GM10847 (cell line): ENCODE results near the gene BCAS3.

ENCODE experiments used
- POLR2A ChIP-seq: IDR thresholded peaks from 2 replicates; pipeline ENCODE4 v1.6.1; 2011; ENCODE audit not compliant: insufficient read length; ENCODE audit errors: extremely low read depth

Gene BCAS3

DNA sequence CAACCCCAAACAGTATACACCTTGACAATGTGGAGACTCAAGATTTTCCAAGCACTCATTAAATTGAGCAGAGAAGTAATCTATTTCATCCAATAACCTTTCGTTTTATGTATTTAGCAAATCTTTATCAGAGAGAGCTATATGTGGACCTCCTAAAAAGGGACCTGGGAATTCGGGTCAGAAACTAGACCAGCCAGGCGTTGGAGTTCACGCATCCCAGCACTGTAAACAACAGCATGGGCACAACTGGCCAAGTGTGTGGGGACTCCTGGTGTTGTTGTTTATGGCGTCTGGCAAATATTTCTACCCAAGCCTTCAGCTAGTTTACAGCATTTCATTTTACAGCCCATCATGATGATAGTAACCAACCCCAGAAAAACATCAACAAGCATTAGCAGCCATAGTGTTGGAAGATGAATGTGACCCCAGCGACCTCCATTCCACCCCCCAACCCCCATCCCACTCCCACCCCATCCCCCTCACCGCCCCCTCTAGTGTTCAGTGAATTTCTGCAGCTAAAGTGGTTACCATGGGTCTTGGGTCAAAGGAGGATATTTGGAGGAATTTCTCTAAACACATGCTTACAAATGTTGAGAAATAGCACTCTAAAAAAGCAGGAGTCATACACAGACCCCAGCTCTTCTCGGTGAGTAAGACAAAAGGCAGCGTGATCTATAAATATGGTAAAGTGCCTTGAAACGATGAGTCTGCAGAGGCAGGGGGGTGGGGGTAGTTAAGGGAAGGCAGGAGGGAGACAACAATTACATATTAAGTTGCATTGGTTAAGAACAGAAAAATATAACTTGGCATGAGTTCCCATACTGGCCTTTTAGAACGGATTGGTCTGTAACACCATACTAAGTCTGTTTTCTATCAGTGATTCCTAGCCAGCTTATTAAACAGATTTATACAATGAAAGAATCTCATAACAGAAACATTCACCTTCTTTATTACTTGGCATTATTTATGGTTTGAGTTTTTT lies 630.5 kb downstream of the BCAS3 start:
- TF ChIP-seq POLR2A = no peak

DNA sequence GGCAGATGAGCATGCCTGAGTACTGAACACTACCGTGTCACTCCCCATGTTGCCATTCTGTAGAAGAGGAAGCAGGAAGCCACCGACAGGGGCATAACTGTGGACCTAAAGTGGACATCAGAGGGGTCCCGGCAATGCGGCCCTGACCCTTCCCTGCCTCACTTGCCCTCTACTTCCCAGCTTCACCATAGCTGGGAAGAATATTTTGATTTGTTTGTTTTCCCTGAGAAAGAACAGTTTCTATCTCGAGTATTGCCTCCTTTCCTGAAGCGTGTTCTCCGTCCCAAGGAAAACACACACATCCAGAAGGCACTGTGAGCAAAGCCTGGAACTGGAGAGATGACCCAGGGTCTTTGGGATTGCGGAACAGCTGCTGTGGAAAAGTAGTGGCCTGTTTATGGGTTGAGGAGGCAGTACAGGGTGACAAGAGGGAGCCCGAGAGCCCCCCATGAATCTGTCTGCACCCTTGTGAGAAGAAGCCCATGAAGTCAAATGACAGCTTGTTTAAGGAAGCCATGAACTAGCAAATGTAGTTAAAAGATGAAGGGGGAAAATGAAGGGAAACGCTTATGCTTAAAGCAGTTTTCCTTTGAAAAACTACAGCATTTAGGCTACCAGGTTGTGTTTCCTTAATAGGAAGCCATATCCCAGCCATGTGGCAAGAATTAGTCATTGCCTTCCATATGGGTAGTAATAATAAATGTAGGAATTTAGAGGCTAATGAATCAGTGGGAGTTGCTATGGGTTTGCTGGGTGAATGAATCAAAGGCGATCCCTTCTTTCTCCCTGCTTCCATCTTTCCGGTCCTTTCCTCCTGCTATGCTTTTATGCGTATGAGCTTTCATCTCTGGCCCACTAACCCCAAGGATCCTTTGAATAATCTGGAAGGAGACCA lies 632.0 kb downstream of the BCAS3 start:
- no peak for TF ChIP-seq POLR2A

DNA sequence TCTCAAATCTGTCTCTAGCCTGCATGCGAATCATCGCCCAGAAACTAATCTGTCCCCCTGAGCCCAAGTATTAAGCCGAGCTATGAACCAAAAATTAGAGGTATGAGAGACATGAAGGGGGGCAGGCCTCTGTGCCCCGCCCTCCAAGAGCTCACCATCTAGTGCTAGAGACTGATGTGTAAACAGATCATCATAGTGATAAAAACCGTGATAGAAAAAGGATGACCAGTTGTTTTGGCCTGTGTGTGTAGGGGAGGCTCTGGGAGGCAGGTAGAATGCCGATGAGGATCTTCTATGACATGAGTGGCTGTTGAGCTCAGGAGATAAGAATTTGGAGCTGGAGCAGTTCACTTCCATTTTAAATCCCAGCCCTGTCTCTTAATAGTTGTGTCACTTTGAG lies 632.9 kb downstream of the BCAS3 start:
- TF ChIP-seq POLR2A = no peak

DNA sequence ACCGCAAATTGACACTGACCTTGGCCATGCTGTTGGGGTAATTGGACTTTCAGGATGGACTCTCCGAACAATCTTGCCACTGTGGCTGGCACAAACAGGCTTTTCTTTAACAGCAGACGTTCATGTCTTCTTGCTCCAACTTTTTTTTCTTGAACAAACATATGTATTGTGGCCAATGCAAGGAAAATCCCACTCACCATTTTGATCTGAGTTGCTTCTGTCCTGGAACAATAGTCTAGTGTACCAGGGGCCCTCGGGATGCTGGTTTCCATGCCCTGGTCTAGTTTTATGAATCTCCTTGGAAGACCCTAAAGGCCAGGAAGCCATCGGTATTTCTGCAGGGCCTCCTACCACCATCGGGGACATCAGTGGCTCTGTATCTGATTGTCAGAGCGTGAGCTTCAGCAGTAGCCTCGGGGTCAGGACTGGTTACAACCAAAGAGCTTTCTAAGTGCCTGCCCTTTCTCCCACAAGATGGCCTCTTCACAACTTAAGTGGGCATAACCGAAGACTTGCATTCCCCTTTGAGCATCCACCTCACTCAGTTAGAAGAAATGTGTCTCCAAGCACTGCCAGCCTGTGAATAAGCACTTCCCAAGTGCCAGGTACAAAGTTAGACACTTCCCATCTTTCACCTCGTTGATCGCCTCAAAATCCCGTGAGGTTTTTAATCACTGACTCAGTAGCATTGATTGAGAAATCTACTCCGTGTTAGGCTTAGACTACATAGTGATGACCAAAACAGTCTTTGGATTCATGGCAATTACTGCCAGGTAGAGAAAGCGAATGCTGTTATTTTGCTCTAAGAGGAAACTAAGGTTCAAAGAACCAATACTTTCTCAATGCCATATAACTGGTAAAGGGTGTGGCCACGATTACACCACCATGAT lies 635.0 kb downstream of the BCAS3 start:
- no peak for TF ChIP-seq POLR2A

DNA sequence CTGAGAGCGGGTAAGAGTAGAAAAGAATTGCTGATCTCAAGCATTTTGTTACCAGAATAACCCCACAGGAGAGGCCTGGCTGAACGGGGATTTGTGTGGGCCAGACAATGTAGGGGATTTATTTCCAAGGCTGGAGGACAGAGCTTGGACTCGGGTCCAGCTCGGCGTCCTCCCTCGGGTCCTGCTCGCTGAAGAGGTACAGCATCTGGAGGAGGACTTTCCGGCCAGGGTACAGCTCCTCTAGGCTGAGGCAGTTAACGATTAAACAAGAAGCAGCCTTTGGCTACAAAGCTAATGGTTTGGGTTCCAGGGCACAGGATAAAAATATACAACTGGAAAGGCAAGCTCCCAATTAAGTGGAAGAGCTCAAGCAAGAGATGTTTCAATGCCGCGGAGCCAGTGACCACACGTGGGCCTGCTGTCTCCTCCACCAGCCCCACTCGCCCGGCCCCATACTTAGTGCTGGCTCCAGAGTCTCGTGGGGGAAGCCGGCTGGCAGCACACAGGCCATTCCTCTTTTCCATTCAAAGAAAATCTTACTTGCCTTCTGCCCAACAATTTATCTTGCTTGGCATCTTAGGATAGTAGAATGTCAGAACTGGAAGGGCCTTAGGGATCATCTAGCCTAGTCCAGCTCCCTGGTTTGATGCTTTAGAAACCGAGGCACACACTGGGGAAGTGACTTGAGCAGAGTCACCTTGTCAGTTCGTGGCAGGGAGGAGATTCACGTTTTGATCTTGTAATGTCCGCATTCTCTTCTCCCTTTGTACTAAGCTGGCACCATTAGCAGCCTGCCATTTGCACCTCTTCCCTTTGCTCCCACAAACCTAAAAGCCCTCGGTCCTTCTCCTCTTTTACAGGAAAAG lies 636.0 kb downstream of the BCAS3 start:
- no peak for TF ChIP-seq POLR2A

DNA sequence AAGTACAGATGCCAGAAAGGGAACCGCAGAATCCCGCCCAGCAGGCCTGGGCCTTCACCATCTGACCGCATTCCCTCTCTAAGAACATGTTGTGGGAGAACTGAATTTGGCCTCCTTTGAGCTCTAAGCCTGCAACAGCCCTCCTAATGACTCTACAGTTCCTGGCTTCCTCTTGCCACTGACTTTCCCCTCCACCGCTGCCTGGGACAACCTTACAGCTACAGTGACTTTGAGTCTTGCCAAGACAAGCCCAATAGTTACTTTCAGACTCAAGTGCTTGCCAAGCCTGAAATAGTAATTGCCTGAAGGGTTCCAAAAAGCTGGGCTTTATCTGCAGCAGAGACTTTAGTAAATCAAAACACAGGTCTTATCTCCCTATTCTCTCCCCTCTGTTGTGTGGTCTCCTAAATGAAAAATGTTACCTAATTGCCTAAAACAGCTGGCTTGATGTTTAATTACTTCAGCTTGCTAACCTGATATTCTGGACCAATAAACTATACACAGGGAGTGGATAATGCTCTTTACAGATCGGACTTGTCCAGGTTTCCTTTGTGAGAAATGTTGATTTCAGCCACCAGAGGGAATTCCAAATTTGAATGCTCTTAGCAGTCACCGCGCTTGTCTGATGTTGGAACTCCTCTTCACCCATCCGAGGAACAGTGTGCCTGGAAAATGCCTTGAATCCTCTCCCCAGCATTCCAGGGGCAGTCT lies 636.9 kb downstream of the BCAS3 start:
- no peak for TF ChIP-seq POLR2A

DNA sequence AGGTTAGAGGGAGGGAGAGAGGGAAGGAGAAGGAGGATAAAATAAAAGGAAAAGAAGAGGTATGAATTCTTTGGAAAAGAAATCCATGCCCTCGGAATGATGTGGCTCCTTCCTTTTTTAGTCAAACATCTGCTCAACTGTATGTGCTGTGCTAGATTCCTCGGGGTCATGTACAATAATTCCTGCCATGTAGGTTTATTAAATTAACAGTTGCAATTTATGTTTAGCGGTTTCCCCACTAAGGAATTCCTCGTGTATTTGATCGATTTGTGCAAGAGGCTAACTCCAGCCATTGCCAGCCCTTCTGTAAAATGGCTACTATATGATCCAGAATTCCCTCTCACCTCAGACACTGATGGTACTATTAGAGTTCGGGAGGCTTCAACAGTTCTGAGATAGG lies 639.0 kb downstream of the BCAS3 start:
- no peak for TF ChIP-seq POLR2A

DNA sequence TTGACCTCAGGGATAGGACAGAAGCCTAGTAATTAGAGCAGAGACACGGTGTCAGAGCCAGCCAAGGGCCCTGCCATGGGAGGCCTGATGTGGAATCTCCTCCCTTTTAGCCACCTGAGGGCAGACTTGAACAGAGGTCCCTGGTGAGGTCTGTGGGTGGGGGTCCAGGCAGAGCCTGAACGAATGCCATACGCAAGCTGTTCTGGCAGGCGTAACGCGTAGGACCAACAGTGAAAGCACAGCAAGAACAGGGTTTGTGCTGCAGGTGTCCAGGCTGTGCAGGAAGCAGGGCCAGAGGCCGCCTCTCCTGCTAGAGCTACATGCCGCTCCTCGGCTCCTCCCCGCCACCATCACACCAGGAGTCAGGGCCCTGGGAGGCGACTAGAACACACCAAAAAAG lies 640.1 kb downstream of the BCAS3 start:
- no peak for TF ChIP-seq POLR2A

DNA sequence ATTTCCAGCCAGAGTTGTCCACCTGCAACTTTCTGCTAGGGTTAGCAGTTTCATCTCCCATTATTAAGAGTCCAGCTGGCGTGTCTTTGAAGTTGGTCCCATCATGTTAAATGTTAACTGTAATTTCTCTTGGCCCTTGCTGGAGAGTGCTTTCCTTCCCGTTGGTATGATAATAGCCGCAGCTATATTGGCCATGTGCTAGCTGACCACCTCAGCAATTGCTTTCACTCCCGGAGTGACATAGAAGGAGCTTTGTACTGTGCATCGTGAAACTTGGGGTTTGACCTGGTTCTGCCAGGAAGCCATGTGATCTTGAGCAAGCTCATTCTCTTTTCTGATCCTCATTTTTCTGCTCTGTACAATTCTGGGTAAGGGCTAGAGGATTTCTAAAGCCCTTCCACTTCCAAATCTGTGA lies 641.0 kb downstream of the BCAS3 start:
- no peak for TF ChIP-seq POLR2A

DNA sequence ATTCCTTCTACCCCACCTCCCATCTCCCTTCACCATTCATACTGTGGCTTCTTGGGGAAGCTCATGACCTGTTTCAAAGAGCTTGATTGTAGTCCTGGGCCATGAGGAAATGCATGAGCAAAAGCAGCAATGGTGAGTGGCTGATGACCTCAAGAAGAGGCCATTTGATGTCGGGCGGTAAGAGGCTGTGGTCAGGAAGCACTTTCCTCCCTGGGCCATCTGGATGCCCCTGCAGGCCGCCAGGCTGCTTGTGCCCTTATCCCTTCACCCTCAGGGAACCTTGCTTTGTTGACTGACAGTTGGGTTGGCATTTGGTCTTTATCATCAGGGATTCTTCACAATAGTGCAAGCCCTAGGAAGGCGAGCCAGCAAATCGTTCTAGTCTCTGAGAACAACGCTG lies 643.7 kb downstream of the BCAS3 start:
- no peak for TF ChIP-seq POLR2A

DNA sequence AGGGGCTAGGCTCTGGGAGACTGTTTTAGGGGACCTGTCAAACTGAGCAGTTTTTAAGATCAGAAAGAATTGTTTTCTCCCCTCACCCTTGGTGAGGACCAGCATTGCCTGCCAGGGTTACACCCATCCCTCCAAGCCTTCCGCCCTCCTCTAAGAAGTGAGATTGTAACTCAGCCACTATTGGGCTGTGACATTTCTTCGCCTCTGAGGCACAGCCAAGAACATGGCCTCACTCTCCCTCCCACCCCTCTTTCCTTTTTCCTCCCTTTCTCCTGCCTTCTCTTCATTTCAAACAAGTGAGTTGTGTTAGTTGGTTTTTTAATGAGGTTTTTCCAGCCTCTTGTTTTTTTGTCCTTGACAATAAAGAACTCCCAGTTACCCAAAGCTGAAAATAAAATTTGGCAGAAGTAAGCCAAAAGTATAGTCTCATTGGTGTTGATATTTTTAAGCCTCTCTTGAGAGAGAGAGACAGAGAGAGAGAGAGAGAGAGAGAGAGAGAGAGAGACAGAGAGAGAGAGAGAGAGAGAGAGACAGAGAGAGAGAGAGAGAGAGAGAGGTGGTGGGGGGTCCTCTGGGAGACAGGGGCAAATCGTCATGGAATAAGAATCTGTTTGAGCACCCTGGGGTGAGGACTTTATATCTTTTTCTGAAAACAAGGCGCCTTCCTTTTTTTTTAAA lies 644.8 kb downstream of the BCAS3 start:
- no peak for TF ChIP-seq POLR2A

DNA sequence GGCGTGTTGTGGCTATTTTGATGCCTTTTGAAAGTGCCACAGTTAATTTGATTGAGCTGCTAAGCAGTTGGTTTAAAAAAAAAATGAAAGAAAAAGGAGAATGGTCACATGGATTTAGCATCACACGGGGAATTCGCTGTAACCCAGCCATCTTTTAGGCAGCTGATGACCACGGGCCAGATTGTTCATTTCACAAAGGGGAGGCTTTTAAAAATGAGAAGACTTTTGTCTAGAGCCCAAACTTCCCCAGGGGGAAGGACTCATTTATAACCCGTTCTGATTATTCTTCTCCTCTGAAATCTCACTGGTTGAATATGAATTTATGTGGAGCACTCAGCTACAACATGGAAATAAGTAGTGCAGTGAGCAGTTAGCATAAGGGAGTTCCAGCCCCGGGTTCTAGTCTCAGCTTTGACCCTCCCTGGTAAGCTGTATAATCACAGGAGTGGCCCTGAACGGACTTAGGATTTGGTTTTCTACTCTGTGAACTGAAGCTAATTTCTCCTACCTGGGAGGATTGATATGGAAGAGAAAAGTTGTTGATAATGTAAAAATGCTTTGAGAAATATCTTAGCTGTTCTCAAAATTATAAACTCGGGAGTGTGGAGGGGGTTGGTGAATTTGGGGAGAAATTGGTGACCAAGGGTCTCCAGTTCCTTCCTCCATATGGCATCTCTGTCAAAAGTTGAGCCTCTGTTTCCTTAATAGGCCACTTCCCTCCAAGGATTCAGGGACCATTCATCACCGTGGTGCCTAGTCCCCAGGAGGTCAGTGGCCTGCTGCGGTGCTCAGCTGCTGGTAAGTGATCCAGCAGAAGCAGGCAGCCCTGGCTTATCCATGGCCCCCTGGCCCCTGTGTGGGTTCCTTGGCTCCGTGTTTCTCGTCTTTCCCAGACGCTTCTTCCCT lies 645.6 kb downstream of the BCAS3 start:
- TF ChIP-seq POLR2A = no peak
